Ramos (cell line): ENCODE measurements around the gene PDLIM4.

Experiments
- in situ Hi-C: fragments of 300-500 bp; cut with MboI; formaldehyde crosslinking; loops from one replicate; pipeline ENCODE4 v1.14.3; 2022; ENCODE audit warnings: low sequenced_read_pairs; ENCODE audit not compliant: unreplicated experiment

Gene PDLIM4

DNA sequence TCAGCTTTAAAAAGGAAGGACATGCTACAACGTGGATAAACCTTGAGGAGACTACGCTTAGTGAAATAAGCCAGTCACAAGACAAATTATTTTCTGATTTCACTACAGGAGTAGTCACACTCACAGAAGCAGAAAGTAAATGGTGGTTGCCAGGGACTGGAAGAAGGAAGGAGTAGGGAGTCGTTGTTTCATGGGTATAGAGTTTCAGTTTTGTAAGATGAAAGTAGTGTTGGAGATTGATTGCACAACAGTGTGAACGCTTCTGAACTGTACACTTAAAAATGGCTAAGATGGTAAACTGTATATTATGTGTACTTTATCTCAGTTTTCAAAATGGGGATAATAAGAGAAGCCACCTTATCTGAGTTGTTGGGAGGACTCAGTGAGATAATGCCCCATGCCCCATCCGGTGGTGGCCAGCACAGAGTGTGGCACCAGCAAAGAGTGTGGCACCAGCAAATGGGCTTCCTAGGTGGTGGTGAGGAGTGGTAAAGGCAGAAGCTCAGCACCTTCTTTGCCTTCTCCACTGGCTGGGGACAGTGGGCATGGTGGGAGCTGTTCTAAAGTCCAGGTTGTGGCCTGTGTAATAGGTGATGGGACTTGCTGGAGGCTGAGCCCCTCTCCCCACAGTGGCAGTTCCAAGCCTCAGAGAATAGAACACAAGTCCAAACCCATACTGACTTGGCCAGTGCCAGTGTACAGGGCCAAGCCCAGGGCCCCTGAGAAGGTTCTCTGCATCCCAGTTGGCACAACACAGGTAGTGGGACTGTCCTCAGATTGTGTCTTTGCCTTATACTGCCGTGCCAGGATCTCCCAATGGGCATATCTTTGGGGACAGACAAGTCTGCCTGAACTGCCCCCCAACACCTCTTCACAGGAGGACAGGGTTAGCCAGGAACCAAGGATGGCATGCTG is 41.1 kb downstream of the PDLIM4 start:
- in situ Hi-C loops: no loop called here

DNA sequence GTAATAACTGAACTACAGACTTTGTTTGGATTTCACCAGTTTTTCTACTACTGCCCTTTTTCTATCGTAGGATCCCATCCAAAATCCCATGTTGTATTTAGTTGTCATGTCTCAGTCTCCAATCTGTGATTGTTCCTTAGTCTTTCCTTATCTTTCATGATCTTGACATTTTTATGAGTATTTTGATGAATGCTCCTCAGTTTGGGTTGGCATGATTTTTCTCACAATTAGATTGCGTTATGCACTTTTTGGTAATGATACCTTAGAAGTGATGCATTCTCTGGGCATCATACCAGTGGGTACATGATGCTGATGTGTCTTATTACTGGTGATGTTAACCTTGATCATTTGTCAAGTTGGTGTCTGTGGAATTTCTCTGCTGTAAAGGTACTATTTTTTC is 42.4 kb downstream of the PDLIM4 start:
- in situ Hi-C loops: no loop called here

DNA sequence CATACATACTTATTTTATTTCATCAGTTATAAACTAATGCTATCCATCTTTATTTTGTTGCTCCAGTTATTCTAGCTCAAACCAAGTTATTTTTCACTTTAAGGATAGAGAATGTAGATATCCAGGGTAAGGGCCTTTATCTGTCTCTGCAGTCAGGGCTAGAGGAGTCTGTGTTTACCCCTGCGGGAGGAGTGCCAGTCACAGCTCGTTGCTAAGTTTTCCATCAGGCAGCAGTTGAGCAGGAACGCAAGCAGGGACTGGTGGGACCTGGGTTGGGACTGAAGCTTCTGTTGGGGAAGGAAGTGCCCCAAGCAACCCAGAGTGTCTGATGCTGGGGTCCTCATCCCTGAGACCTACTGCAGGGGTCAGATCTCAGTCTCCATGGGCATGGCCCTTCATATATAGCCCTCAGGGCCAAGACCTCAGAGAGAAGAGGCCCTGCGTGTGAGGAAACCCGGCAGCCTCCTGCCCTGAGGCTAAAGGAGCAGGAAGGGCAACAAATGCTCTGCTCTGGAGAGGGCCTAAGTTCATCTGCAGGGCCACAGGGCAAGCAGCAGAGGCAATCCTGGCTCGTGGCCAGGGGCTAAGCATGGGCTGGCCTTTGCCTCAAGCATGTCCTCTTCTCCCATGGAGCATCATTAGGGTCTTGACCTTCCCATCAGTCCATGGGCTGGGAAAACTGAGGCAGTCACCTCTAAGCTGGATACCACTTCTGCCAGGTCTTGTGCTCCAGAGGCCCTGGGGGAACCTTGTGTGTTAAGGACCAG is 43.3 kb downstream of the PDLIM4 start:
- in situ Hi-C loops: no loop called here

DNA sequence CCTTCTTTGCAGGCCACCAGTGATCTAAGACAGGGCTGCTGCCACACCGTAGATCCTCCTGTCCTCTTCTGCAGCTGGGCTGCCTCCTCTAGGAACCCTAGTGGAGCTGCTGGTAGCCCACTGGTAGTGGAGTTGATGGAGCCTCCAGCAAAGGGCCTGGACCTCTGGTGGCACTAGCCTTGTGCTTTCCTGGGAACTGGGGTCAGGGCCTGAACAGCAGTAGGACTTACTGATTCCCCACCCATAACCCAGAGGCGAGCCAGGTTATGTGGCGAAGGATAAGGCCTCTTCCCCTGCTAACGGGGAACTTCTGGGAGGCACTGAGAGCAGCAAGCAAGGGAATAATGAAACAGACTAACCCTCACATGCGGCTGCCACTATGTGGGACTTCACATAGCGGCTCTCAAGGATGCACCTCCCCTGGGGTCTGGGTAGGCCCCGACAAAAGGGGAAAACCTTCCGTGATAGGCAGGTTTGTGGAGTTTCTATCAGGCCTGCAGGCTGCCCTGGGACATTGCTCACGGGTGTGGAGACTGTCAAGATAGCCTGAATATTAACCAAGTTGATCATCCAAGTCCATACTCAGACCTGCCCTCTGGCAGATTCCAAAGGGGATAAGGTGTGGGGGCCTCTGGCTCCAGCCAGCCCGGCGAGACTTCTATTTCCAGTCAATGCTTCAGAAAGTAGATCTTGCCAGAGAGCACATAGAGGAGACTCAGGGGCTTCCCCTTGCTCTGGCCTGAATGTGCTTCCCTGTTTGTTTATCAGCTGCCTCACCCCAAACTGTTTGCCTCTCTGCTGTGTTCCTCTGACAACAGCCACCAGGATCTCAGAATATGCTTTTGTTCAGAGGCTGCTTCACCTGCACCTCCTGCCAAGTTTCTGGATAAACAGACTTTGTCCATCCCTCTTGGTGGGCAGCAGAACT is 44.1 kb downstream of the PDLIM4 start:
- in situ Hi-C loops: no loop called here

DNA sequence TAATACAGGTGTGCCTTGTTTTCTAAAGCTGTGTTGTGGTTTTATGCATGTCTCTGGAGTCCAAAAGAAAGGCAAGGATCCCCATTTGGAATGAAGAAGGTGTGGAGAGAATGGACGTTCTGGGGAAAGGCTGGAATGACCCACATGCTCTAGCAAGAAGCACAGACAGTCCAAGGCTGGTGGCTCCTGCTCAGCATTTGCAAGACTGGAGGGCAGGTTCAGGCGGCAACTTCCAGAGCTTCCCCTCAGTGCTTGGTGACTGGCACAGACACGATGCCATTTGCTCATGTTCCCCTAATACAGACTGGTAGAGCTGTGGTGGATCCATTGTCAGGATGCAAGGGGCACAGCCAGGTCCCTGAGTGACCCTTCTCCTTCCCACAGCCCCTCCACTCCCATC is 44.9 kb downstream of the PDLIM4 start:
- in situ Hi-C loops: no loop called here

DNA sequence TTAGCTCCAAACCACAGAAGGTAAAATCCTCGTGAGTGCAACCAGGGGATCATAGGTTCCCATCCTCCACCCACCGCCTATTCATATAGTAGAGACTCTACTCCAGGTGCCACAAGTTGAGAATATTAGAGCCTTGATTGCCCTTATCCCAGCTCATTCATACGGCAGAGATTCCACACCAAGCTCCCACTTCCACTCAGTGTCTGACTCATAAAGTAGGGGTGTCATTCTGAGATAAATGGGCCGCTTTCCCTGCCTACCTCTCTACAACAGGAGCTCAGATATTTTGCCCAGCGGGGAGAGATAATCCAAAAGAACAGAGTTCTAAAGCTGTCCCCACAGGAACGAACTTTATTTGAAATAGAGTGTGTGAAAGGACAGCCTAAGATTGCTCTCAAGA is 46.1 kb downstream of the PDLIM4 start:
- in situ Hi-C loops: no loop called here

DNA sequence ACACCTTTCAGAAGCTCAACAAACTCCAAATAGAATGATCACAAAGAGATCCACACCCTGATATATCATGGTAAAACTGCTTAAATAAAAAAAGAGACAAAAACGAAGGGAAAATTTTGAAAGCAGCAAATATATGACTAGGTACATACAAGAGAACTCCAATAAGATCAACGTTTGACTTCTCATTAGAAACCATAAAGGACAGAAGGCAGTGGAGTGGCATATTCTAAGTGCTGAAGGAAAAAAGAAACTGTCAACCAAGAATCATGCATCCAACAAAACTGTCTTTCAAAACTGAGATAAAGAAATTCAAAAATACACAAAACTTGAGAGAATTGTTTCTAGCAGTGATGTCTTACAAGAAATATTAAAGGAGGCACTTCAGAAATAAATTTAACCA is 47.9 kb downstream of the PDLIM4 start:
- in situ Hi-C loops: no loop called here

DNA sequence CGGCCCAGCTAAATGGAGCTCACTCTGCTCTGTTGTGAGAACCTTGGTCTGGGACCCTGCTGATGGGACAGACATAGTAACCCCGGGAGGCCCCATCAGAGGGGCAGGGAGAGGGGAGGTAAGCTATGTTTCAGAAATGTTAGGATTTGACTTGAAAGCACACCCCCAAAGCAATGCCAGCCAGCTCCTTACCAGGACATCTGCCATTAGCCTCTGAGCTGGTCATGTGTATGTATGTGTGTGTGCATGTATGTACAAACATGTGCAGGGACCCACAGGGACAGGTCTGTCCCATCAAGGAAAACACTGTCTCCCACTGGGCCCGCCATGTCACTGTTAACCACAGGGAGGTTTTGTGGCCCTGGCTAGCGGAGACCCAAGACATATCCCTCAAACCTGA is 51.2 kb downstream of the PDLIM4 start:
- in situ Hi-C loops: no loop called here

DNA sequence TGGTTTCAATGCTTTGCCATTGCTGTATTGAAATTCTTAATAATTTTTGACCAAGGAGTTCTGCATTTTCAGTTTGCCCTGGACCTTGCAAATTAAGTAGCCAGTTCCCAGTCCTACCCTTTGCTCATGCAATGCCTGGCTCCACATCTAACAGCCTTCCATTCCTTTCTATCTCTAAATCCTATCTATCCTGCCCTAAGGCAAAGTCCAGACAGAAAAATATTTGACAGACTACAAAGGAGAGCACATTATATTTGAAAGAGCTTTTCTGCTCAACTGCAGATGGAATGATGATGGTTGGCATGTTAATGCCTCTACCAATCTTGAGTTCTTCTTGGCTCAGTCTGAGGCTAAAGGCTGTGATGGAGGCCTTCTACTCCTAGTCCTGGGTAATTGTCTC is 52.2 kb downstream of the PDLIM4 start:
- in situ Hi-C loops: no loop called here

DNA sequence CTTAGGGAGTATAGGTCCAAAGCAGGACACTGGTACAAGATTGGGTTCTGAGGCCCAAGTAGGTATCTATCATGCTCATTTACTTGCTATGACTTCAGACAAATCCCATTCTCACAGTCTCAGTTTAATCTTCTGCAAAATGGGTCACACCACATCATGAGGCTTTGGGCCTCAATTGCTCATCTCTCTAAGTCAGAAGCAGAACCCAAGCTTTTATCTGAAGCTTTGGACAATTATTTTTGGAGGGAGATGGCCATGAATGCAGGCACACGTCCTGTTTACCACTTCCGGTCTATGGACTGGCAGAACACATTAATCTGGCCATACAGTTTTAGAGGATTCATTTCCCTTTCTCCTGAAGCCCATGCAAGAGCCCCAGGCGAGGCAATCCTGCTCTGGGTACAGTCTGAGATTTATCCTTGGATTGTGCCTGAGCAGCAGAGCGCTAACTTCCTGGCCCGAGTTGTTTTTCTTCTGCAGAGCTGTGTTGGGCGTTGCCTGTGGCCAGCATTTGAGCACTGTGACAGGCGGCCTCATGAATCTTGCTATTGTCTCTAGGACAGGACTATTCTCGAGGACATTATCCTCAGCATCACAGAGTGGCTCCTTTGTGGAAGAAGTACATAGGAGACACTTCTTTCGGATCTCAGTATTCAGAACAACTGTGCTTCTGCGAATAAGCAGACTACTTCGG is 52.8 kb downstream of the PDLIM4 start:
- in situ Hi-C loops: no loop called here

DNA sequence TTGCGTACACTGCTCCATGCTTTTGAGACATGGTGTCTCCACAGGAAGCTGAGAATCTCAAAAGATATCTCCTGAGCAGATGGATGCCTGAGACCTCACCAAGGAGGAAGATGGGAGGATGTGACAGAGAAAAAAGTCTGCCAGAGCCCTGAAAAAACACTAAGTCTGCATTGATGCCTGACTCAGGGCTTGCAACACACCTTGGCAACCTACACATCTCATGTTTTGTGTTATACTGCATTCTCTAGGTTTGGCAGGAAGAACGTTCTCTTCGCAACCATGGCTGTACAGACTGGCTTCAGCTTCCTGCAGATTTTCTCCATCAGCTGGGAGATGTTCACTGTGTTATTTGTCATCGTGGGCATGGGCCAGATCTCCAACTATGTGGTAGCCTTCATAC is 55.9 kb downstream of the PDLIM4 start:
- in situ Hi-C loops: no loop called here

DNA sequence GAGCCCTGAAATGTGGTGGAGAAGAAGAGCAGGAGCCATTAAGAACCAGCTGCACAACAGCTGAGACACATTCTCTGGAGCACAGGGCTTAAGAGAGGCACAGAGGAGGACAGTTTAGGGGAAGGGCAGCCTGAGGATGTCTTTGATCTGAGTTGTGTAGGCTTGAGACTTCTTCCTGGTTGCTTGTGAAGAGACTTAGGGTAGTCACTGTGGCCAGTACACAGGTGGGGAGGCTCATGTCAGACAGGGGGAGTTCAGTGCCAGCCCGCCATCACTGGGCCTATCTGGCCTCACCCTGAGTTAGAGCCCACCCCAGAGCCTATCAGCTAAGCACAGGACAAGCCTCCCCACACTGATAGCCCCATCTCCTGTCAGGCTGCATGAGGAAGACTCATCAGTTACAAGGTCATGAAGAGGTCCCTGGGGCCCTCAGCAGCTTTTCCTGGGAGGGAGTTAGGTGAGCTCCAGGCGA is 56.5 kb downstream of the PDLIM4 start:
- in situ Hi-C loops: no loop called here

DNA sequence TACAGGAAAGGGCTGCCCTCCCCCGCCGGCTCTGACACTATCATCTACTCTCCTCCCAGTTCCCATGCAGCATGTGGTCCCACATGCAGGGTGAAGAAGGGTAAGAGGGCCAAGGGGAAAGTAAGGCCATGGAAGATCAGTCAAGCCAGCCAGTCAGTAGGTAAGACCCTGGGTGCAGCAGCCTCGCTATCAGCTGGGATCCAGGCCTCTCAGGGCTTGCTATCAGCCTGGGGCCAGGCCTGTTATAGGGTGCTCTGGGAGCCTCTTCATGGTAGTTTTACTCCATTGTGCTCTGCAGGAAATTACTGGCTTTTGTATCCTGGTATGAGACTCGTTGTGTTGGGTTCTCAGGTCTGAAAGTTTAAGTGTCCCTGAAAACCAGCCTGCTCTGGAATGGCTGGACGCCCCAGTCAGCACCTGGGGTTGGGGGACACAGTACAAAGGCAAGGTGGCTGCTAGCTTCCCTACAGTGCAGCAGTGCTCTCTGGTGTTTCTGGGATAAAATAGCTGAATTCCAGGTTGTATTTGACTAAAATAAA is 58.1 kb downstream of the PDLIM4 start:
- in situ Hi-C loops: no loop called here

DNA sequence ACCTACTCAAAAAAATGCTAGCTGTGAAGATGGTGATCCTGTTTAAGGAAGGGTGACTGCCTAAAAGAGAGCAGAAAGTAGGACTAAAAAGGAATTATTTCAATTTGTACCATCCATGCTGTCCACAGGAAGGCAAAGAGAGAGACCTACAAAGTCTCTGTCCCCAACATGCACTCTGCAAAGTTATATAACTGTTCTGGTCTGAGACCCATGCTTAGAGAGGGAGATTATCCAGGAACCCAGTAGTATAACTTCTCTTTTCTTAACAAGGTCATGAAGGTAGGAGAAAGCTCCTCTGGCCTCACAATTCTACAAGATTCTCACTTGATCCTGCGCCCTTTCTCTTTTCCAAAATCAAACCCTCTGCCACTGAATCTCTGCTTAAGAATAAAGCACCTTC is 62.5 kb downstream of the PDLIM4 start:
- in situ Hi-C loops: no loop called here

DNA sequence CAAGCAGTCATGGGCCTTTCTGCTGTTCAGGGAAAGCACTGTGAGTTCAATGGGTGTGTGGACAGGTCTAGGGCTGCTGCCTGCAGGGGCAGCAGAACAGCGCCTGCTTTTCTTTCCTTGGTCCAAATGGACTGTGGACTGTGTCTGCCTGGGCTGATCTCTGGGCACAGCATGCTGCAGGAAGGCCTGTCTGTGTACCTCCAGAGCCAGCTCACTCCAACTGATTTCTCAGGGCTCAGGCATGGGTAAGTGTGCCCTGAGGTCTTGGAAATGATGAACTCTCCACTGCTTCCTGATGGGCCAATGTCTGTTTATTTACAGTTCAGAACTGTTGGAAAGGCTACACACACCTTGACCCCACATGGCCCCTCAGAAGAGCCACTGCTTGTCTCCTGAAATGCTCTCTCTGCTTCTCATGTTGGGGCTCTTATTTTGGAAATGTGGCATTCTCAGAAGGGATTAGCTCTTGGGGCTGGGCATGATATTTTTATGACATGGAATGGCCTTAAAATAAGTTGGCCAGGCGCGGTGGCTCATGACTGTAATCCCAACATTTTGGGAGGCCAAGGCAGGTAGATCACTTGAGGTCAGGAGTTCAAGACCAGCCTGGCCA is 63.7 kb downstream of the PDLIM4 start:
- in situ Hi-C loops: no loop called here

DNA sequence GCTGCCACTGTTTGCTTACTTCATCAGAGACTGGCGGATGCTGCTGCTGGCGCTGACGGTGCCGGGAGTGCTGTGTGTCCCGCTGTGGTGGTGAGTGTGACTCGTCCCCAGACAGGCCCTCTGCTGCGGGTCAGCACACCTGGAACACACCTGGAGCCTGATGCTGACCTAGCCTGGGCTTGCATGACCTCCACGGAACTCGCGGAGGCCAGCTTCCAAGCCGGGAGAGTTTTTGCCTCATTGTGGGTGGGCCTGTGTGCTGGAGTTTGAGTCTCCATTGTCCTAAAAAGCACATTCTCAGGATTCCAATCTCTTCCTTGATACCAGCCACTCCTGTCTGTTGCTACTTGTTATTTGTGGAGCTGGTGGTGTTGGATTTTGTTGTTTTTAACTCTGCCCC is 64.8 kb downstream of the PDLIM4 start:
- in situ Hi-C loops: no loop called here
